SW480 (cell line): ENCODE data around the gene ATG16L2.
"Not testable (repeated sequence)": the region's sequence is repeated elsewhere in the genome, so short reads cannot be mapped to it uniquely, and the experiment has no call there.

ENCODE experiments used
- DNase-seq: peaks from one replicate; pipeline ENCODE4 v3.0.0-alpha.2; 2016; ENCODE audit warnings: low spot score

The ATG16L2 gene

DNA sequence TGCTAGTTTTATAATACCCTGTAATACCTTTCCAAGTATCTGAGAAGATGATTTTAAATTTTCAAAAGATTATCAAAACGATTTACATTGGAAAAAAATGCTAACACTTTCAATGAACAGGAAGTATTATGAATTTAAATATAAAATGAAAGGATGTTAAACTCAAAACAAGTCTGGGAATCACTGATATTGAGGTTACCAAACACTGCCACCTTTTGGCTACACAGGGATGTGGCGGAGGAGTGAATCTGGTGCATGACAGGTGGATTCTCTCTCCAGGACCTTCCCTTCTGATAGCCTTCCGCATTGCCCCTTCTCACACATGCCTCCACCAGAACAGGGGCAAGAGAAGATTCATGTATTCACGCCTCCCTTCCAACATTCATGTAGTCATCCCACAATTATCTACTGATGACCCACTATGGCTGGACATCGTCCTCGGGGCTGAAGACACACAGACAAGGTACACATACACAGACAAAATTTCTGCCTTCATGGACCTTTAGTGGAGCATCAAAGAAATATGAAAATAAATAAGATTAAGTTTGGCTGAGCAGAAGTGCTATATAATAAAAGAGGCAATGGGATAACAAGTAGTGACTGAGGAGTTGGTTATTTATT is 34.7 kb downstream of the ATG16L2 start:
- DNase-seq = peak; percentile 42

DNA sequence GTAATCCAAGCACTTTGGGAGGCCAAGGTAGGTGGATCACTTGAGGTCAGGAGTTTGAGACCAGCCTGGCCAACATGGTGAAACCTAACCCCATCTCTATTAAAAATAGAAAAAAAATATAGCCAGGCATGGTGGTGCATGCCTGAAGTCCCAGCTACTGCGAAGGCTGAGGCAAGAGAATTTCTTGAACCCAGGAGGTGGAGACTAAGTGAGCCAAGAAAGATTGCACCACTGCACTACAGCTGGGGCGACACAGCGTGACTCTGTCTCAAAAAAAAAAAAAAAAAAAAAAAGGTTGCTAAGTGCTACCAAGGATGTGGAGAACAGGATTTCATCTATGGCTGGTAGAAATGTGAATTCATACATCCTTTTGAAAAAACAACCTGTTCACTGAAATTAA is 36.6 kb downstream of the ATG16L2 start:
- no peak for DNase-seq

DNA sequence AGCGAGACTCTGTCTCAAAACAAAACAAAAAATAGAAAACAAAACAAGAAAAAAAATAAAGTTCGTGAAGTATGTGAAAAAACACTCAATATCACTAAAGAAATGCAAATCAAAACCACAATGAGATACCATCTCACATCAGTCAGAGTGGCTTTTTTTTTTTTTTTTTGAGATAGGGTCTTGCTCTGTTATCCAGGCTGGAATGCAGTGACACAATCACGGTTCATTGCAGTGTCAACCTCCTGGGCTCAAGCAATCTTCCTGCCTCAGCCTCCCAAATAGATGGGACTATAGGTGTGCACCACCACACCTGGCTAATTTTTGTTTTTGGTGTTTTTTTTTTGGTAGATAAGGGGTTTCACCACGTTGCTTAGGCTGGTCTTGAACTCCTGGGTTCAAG is 37.5 kb downstream of the ATG16L2 start:
- no peak for DNase-seq

DNA sequence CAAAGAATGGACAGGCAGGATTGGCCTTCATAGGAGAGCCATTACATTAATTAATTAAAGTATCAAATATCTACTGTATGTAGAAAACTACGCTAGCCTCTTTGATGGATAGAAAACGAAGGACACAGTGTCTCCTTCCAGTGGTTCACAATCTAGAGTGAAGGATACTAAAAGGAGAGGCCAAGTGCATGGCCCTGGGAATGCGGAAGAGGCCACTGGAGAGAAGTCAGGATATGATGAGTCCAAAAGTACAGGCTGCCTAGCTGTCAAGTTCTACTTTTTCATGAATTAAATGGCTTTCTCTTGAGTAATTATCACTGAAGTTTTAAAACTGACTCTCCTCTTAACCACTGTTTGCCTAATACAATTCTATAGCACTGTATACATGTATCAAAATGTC is 41.9 kb downstream of the ATG16L2 start:
- DNase-seq = no peak

DNA sequence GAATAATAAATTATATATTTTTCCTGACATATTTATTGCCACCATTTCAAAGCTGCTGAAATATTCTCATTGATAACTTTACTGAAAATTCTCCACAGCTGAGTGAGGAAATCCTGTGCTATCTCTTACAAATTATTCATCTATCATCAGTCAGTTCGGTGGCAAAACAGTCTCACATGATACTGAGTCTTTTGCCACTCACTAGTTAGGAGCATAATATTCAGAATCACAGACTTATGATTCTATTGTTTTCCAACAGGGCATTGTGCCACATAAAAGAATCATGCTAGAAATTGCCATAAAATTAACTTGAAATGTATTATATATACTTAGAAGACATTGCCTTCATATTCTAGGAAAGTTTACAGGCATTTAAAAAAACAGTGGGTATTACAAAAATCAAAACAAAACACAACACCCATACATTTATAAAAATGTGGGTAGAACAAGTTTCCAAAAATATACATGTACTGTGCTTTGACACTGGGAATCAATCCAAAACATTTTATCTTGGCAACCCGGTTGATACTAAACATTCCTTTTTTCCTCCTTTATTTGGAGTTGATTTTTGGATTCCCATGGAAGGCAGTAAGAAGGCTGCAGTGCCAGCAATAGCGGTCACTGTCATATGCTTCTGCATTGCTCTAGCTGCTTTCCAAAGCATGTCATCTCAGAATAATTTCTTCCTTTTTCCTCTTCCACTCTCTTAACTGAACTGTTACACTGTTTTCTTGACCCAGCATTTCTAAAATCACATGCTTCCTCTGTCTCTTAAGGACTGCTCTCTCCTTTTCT is 42.5 kb downstream of the ATG16L2 start:
- no peak for DNase-seq

DNA sequence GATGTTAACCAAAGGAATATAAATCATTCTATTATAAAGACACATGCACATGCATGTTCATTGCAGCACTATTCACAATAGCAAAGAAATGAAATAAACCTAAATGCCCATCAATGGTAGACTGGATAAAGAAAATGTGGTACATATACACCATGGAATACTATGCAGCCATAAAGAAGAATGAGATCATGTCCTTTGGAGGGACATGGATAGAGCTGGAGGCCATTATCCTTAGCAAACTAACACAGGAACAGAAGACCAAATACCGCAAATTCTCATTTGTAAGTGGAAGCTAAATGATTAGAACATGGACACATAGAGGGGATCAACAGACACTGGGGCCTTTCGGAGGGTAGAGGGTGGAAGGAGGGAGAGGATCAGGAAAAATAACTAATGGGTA is 44.1 kb downstream of the ATG16L2 start:
- DNase-seq = not testable (repeated sequence)

DNA sequence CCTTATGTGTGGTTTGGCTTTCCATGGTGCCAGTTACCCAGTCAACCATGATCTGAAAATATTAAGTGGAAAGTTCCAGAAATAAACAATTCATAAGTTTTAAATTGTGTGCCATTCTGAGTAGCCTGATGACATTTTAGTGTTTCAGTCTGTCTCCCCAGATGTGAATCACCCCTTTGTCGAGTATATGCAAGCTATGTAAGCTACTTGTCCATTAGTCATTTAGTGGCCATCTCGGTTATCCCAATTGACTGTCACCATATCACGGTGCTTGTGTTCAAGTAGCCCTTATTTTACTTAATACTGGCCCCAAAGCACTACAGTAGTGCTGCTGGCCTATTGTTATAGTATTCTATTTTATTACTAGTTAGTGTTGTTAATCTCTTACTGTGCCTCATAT is 44.9 kb downstream of the ATG16L2 start:
- no peak for DNase-seq

DNA sequence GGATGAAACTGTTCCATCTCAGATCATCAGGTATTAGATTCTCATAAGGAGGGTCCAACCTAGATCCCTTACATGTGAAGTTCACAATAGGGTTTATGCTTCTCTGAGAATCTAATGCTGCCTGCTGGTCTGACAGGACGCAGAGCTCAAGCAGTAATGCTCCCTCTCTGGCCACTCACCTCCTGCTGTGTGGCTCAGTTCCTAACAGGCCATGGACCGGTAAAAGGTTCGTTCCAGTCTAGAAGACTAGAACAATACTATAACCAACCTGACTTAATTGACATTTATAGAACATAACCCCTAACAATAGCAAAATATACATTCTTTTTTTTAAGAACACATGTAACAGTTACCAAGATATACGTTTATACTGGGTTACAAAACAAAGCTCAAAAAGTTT is 45.8 kb downstream of the ATG16L2 start:
- no peak for DNase-seq

DNA sequence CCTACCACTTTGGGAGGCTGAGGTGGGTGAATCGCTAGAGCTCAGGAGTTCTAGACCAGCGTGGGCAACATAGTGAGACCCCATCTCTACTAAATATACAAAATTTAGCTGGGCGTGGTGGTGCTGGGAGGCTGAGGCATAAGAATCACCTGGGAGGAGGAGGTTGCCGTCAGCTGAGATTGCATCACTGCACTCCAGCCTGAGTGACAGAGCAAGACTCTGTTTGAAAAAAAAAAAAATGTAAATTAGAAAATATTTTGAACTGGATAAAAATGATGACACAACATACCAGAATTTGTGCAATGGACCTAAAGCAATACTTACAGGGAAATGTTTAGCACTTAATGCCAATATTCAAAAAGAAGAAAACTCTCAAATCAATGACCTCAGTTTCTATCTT is 46.4 kb downstream of the ATG16L2 start:
- DNase-seq = no peak

DNA sequence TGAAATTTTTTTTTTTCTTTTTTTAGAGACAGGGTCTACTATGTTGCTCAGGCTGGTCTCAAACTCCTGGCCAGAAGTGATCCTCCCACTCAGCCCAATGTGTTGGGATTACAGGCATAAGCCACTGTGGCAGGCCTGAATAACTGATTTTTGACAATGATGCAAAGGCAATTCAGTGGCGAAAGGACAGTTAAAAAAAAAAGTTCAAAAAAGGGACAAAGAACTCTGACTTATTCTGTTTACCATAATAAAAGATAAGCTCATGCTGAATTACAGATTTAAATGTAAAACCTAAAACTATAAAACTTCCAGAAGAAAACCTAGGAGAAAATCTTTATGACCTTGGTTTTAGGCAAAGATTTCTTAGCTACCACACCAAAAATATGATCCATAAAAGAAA is 48.9 kb downstream of the ATG16L2 start:
- no peak for DNase-seq

DNA sequence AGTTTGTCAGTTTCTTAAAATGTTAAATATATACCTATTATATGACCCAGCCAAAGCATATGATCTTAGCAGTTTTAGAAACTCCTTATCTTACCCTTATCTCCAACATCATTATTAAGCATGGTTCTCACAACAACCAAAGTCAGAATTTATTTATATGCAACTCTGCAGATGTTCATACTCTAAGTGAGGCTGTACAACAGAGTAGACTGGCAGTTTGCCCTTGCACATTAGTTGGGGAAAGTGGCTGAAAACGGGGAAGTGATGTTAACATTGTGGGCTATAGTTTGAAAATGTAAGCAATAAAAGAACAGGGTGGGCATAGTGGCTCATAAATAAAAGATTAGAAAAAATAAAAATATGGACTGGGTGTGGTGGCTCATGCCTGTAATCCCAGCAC is 49.7 kb downstream of the ATG16L2 start:
- no peak for DNase-seq

DNA sequence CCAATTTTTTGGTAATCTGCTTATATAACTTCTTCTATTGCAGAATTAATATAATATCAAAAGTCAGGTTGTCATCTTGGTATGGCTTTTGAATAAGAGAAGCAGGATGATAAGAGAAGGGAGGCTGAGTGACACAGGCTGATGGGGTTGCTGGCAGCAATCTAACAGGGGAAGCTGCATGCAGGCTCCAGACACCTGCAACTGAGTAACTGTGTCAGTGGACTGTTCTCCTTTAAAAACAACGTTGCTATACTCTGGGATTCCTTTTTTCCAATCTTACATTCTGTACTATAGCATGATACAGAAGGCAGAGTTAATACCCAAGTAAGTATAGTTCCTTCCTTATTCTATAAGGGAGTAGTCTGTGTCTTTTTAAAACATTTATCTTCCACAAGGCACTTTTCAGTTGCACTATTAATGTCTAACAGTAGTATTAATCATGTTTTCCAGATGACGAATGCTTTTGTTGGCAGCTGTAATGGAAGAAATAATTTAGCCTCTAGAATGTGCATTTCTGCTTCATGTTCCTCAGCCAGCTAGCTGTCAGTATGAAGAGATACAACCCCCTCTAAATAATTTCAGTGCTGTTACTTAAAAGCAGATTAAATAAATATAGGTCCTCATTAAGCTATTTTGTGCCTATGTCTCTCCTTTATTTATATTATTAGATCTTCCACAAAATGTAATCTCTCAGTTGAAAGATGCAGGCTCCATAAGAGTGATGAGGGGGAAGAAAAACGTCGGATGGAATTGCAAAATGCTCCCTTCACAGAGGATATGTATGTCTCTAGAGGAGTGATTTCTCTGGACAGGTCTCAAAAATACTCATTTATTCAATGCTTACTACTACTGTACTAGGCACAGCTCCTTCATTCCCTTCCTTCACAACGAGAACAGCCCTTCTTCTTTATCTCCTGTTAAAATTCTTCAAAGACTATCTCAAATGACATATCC is 50.8 kb downstream of the ATG16L2 start:
- no peak for DNase-seq

DNA sequence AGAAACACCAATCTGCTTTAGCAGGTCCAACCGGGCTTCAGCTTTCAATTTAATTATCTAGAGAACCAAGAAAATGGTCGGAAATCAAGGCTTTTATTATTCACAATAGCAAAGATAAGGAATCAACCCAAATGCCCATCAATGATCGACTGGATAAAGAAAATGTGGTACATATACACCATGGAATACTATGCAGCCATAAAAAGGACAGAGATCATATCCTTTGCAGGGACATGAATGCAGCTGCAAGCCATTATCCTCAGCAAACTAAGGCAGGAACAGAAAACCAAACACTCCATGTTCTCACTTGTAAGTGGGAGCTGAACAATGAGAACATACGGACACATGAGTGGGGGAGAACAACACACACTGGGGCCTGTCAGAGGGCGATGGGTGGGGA is 53.8 kb downstream of the ATG16L2 start:
- no peak for DNase-seq

DNA sequence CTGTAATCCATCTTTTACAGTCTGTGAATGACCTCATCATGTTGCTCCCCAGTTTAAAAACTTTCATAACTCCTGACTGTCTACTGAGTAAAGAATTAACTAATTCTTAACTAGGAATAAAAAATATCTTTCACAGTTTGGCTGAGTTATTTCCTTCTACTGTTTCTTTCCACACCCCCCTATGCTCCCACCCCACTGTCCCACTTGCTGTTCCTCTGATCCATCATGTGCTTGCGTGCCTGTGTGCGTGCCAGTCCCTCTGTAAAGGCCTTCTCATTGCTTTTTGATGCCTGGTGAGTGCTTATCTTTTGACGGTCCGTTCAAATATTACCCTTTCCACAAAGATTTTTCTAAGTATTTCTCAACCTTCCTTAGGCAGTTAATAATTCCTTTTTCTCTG is 55.6 kb downstream of the ATG16L2 start:
- no peak for DNase-seq

DNA sequence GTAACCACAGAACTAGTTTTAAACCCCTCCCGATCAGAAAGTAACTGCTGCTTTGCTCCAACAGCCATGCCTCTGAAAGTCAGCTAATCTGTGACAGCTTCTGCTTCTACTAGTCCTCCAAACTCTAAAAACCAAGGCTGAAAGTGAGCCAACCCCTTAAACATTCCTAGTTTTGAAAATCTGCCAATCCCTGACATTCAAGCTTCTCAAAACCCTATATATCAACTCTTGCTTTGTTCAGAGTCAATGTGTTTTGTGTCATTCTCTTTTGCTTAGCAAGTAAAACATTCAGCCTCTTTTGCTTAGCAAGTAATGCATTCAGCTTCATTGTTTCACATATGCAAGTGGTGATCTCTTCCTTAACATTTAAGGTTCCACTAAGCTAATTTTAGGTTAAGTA is 56.9 kb downstream of the ATG16L2 start:
- no peak for DNase-seq

DNA sequence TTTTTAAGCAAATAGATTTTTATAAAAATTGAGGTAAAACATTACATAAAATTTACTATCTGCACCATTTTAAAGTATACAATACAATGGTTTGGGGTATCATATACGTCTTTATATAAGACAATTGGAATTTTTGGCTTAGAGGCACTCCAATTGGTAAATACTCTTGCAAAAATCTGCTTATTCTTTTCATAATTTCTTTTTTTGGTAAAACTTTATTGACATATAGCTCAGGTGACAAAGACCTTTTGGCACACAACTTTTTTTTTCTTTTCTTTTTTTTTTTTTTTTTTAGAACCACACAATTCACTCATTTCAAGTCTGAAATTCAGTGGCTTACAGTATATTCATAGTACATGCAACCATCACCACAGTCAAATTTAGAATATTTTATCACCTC is 57.8 kb downstream of the ATG16L2 start:
- DNase-seq = no peak

DNA sequence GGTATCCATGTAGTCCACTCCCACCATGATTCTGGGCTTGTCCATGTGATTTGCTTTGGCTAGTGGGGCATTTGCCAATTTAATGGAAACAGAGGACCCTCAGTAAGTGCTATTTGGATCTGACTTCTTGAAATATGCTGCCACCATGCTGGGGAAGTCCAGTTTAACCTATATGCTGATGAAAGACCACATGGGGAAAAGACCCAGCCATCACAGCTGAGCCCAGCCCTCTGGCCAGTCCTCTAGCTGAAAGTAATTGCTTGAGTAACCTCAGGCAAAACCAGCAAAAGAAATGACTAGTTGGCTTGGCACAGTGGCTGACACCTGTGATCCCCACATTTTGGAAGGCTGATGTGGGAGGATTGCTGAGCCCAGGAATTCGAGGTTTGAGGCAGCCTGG is 61.5 kb downstream of the ATG16L2 start:
- no peak for DNase-seq

DNA sequence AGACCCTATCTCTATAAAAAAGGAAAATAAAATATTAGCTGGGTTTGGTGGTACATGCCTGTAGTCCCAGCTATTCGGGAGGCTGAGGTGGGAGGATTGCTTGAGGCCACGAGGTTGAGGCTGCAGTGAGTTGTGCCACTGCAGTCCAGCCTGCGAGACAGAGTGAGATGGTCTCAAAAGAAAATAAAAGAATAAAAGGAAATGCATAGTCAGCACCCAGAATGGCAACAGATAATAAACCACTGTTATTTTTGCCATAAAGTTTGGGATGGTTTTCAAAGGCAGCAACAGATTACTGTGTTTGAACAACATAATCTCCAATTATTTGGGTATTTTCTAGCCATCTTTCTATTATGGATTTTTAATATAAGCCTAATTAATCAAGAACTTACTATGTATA is 61.9 kb downstream of the ATG16L2 start:
- no peak for DNase-seq
